H1 (cell line): ENCODE results near the gene MAP1A. TPM values are rescaled to one million over a fixed set of nuclear protein-coding genes. Genes with fewer than 3 reads are reported as not detected.
A peak's percentile ranks its signal among the peaks of the same experiment; 100 is the strongest.

ENCODE experiments used
- ASH2L ChIP-seq: fragments of 200-600, 300-600 bp; sonication (generic); IDR thresholded peaks from one replicate; pipeline ENCODE4 v1.7.1; 2017; ENCODE audit warnings: low read length
- ATF2 ChIP-seq: IDR thresholded peaks from 2 replicates; pipeline ENCODE4 v1.6.1; 2012; ENCODE audit warnings: low read length, inconsistent platforms
- CEBPB ChIP-seq: IDR thresholded peaks from 2 replicates; pipeline ENCODE4 v1.6.1; 2012; ENCODE audit warnings: low read depth, low read length
- CTCF ChIP-seq, 3 experiments: IDR thresholded peaks; 1 replicate in 2 of 3; 2 replicates in 1 of 3; pipeline versions ENCODE4 v1.5.1 to v1.6.1; 2011; ENCODE audit warnings: low read length in 3 of 3, mild to moderate bottlenecking in 3 of 3, inconsistent platforms in 2 of 3, low read depth in 1 of 3, moderate library complexity in 1 of 3; ENCODE audit not compliant: insufficient read depth in 1 of 3; ENCODE audit errors: control extremely low read depth in 1 of 3
- EGR1 ChIP-seq: IDR thresholded peaks from 2 replicates; pipeline ENCODE4 v1.6.1; 2011; ENCODE audit warnings: low read depth, low read length, borderline replicate concordance
- FOSL1 ChIP-seq: IDR thresholded peaks from 2 replicates; pipeline ENCODE4 v1.6.1; 2011; ENCODE audit warnings: mild to moderate bottlenecking, low read depth, low read length, moderate library complexity; ENCODE audit not compliant: insufficient read depth
- GABPA ChIP-seq: IDR thresholded peaks from 2 replicates; pipeline ENCODE4 v1.6.1; 2011; ENCODE audit warnings: mild to moderate bottlenecking, low read length, moderate library complexity, borderline replicate concordance; ENCODE audit not compliant: insufficient read depth
- HDAC2 ChIP-seq, 2 experiments: fragments of 300-600 bp in 1 of 2; sonication (generic) in 1 of 2; IDR thresholded peaks; 2 replicates each; pipeline ENCODE4 v1.6.1; 2011 to 2012; ENCODE audit warnings: low read depth in 2 of 2, low read length in 2 of 2, mild to moderate bottlenecking in 2 of 2, moderate library complexity in 2 of 2, borderline replicate concordance in 1 of 2, inconsistent platforms in 1 of 2
- HDAC6 ChIP-seq: IDR thresholded peaks from one replicate; pipeline ENCODE4 v1.7.1; 2012; ENCODE audit warnings: low read depth, mild to moderate bottlenecking, inconsistent platforms, low read length, moderate library complexity
- KDM1A ChIP-seq: fragments of 200-600, 300-600 bp; sonication (generic); IDR thresholded peaks from 2 replicates; pipeline ENCODE4 v1.7.1; 2016; ENCODE audit warnings: mild to moderate bottlenecking, low read length, borderline replicate concordance
- NRF1 ChIP-seq: IDR thresholded peaks from 2 replicates; pipeline ENCODE4 v1.6.1; 2011; ENCODE audit warnings: mild to moderate bottlenecking, low read depth, low read length, improper control_type of control experiment
- POLR2AphosphoS5 ChIP-seq: IDR thresholded peaks from 2 replicates; pipeline ENCODE4 v1.6.1; 2011; ENCODE audit warnings: low read depth, low read length
- RAD21 ChIP-seq, 2 experiments: IDR thresholded peaks in 1 of 2; conservative IDR thresholded peaks in 1 of 2; 2 replicates each; pipeline ENCODE4 v1.6.1; 2011; ENCODE audit warnings: low read depth in 2 of 2, low read length in 2 of 2, improper control_type of control experiment in 1 of 2, inconsistent platforms in 1 of 2, mild to moderate bottlenecking in 1 of 2, moderate library complexity in 1 of 2
- SAP30 ChIP-seq: fragments of 300-600 bp; sonication (generic); IDR thresholded peaks from 2 replicates; pipeline ENCODE4 v1.7.1; 2012; ENCODE audit warnings: low read length, moderate library complexity, mild to moderate bottlenecking, inconsistent platforms; ENCODE audit not compliant: insufficient read depth, insufficient replicate concordance
- SIRT6 ChIP-seq: IDR thresholded peaks from one replicate; pipeline ENCODE4 v1.7.1; 2012; ENCODE audit warnings: low read length, inconsistent platforms
- SP1 ChIP-seq: IDR thresholded peaks from 2 replicates; pipeline ENCODE4 v1.6.1; 2011; ENCODE audit warnings: low read depth, low read length
- TAF1 ChIP-seq: IDR thresholded peaks from 2 replicates; pipeline ENCODE4 v1.6.1; 2011; ENCODE audit warnings: mild to moderate bottlenecking, low read depth, low read length
- TAF7 ChIP-seq: optimal IDR thresholded peaks from 2 replicates; pipeline ENCODE3; 2011; ENCODE audit warnings: low read depth, mild to moderate bottlenecking, inconsistent platforms, low read length, moderate library complexity, borderline replicate concordance
- polyA plus RNA-seq, 7 experiments: library from polyadenylated mRNA; depleted of rRNA in 3 of 7; stranded (reverse) in 5 of 7; unstranded in 2 of 7; fragments of >200 nt in 5 of 7; fragments of 200-250 nt in 2 of 7; gene quantifications; 1 replicate in 5 of 7; 2 replicates in 1 of 7; 4 replicates in 1 of 7; pipeline versions ENCODE4 v1.2.1 to v1.2.3, GENCODE V29; 2011 to 2013; ENCODE audit warnings: missing spikeins in 2 of 7, mixed read lengths in 2 of 7
- total RNA-seq: library from RNA; stranded (reverse); fragmentation: NEBNext Ultra II Directional; extraction: Animal tissue kit (Norgen Biotek cat#: 25700); gene quantifications from 2 replicates; pipeline ENCODE4 v1.2.1, GENCODE V29; 2021

Gene MAP1A
- total and polyA plus RNA-seq, 2 of the 8 experiments (the other 6 are each of a cell fraction or from before 2014, with no cell fraction given), result 0.80 to 2.4 TPM

GRCh38 chr15:43511012-43511885 is 6.2 kb upstream of the MAP1A start (continued):
- TF ChIP-seq SAP30 (peak; percentile 41), CTCF (IDR thresholded peaks at IDR 0.05; ENCODE audit: control extremely low read depth in 1 of 3, insufficient read depth in 1 of 3, low read depth in 1 of 3, low read length in 3 of 3) (peak; percentile 32 to 39 (median 37); a peak in 3 of 4 replicates), TAF1 (no peak), POLR2AphosphoS5 (0 out of 2 replicates have a peak, but pooled peaks have one; percentile 18), SIRT6 (no peak), EGR1 (no peak), SP1 (peak; percentile 4; the same call in 1 of the 2 replicates), HDAC2 (IDR thresholded peaks at IDR 0.05; ENCODE audit: borderline replicate concordance in 1 of 2, low read depth in 2 of 2, low read length in 2 of 2) (peak in 1 of 2 experiments; percentile 75; a peak in 2 of 4 replicates), FOSL1 (no peak), KDM1A (no peak), HDAC6 (no peak), CEBPB (no peak), GABPA (no peak), NRF1 (no peak), TAF7 (peak; percentile 13), ATF2 (no peak), ASH2L (peak; percentile 61), RAD21 (IDR thresholded peaks at IDR 0.05 in 1 of 2, conservative IDR thresholded peaks at IDR 0.05 in 1 of 2; ENCODE audit: low read depth in 2 of 2, low read length in 2 of 2) (peak; percentile 42 to 53)
